Measurements from ENCODE around the gene CDKN2B-AS1. TPM values are rescaled to one million over a fixed set of nuclear protein-coding genes. Genes with fewer than 3 reads are reported as not detected.

Gene CDKN2B-AS1
- total and polyA plus RNA-seq, 2 of the 13 experiments (the other 11 are each of a cell fraction or from before 2014, with no cell fraction given), result 0.64 to 2.3 TPM

- Histone ChIP-seq H3K36me3 (replicated peaks in 1 of 2; ENCODE audit: control insufficient read depth in 1 of 2, insufficient read depth in 2 of 2, low read length in 2 of 2) (no peaks in the 10 kb centered on the region), H3K4me2 (ENCODE audit: low read depth, low read length) (no peak overlapping the region), H3K4me1 (ENCODE audit: insufficient read depth, low read length) (peaks cover 17% of the 10 kb centered on the region), H3K4me3 (replicated peaks in 1 of 3; ENCODE audit: insufficient read depth in 1 of 3, low read depth in 2 of 3, low read length in 3 of 3) (no peak overlapping the region), H2AFZ (ENCODE audit: low read length) (no peak overlapping the region), H4K20me1 (ENCODE audit: insufficient read depth, low read length) (no peaks in the 10 kb centered on the region), H3K27me3 (ENCODE audit: control insufficient read depth in 1 of 2, insufficient read depth in 2 of 2, low read length in 2 of 2) (no peaks in the 10 kb centered on the region), H3K79me2 (ENCODE audit: insufficient read depth, low read length) (no peaks in the 10 kb centered on the region), H3K9me3 (ENCODE audit: low read length) (no peaks in the 10 kb centered on the region), H3K27ac (ENCODE audit: extremely low read length, insufficient read depth, low read length) (no peak overlapping the region), H3K9ac (ENCODE audit: insufficient read depth, low read depth, low read length) (no peak overlapping the region)
- CTCF ChIA-PET (ENCODE audit: low intra/inter-chr PET ratio, low total read pairs), result interaction anchor here (3.5 kb wide), 1 partner anchor 307 kb away, joined by 20 read pairs; no protein-coding TSS in a partner anchor
- 44% methylated on average over 1 of the region's 1 CpG for WGBS (ENCODE audit: low lambda C conversion rate)
- no peak for TF ChIP-seq U2AF2 (IDR thresholded peaks at IDR 0.05; ENCODE audit: low read depth, low read length)
- no peak for TF ChIP-seq HNRNPH1 (optimal IDR thresholded peaks at IDR 0.05; ENCODE audit: low read depth, low read length)
- TF ChIP-seq ATF7 (IDR thresholded peaks at IDR 0.05), result no peak
- no peak for TF ChIP-seq ATF7 (CRISPR knock-in tag; IDR thresholded peaks at IDR 0.05)
- TF ChIP-seq GFI1 (CRISPR knock-in tag; IDR thresholded peaks at IDR 0.05; ENCODE audit: borderline replicate concordance), result no peak
- TF ChIP-seq ZNF446 (CRISPR knock-in tag; IDR thresholded peaks at IDR 0.05), result no peak
- no peak for TF ChIP-seq PHF8 (CRISPR knock-in tag; IDR thresholded peaks at IDR 0.05)
- POLR2A ChIA-PET, result interaction anchor here (0.7 to 1.1 kb wide), 2 partner anchors 111 to 318 kb away, joined by 4 to 5 read pairs; partner anchors contain the start of genes CDKN2B and MTAP
- in situ Hi-C loops (cut with HindIII; ENCODE audit: extremely low pct_ligation_motif_present, low pct_unique_long_range_greater_than_20kb), result no loop called here
- BruUV-seq (replicated peaks), result no TSS peak
- DNase-seq (ENCODE audit: low spot score) (no peak), FAIRE-seq (no peak), ATAC-seq (no peak)
- intact Hi-C loops (cut with micrococcal nuclease; ENCODE audit: unreplicated experiment), result no loop called here
These were observed 125.6 kb downstream of the CDKN2B-AS1 start for GRCh38 chr9:22120159-22120549.

GRCh38 chr9:22120595-22120994 lies 126.0 kb downstream of the CDKN2B-AS1 start:
- BruUV-seq (replicated peaks), result no TSS peak
- no peak overlapping the region for H2AFZ ChIP-seq (ENCODE audit: low read length)
- no peaks in the 10 kb centered on the region for H3K79me2 ChIP-seq (ENCODE audit: insufficient read depth, low read length)
- H4K20me1 ChIP-seq (ENCODE audit: insufficient read depth, low read length), result no peaks in the 10 kb centered on the region
- H3K36me3 ChIP-seq (replicated peaks in 1 of 2; ENCODE audit: control insufficient read depth in 1 of 2, insufficient read depth in 2 of 2, low read length in 2 of 2), result no peaks in the 10 kb centered on the region
- peaks cover 17% of the 10 kb centered on the region for H3K4me1 ChIP-seq (ENCODE audit: insufficient read depth, low read length)
- H3K27ac ChIP-seq (ENCODE audit: extremely low read length, insufficient read depth, low read length), result no peak overlapping the region
- no peak overlapping the region for H3K9ac ChIP-seq (ENCODE audit: insufficient read depth, low read depth, low read length)
- ChIA-PET CTCF (ENCODE audit: low intra/inter-chr PET ratio, low total read pairs) (no interaction called here), POLR2A (interaction anchor here (1.1 kb wide), 1 partner anchor 318 kb away, joined by 5 read pairs; the partner anchor contains the start of gene MTAP)
- WGBS (ENCODE audit: low lambda C conversion rate), result 0% methylated on average over 1 of the region's 1 CpG
- intact Hi-C loops (cut with micrococcal nuclease; ENCODE audit: unreplicated experiment), result no loop called here
- no peaks in the 10 kb centered on the region for H3K27me3 ChIP-seq (ENCODE audit: control insufficient read depth in 1 of 2, insufficient read depth in 2 of 2, low read length in 2 of 2)
- no peak for ATAC-seq
- no peaks in the 10 kb centered on the region for H3K9me3 ChIP-seq (ENCODE audit: low read length)
- H3K4me3 ChIP-seq (replicated peaks in 1 of 3; ENCODE audit: insufficient read depth in 1 of 3, low read depth in 2 of 3, low read length in 3 of 3), result no peak overlapping the region
- no peak overlapping the region for H3K4me2 ChIP-seq (ENCODE audit: low read depth, low read length)
- FAIRE-seq, result no peak
- TF ChIP-seq SIX4 (CRISPR knock-in tag; IDR thresholded peaks at IDR 0.05) (no peak), DNMT3B (CRISPR knock-in tag; conservative IDR thresholded peaks at IDR 0.05) (no peak), ZNF446 (CRISPR knock-in tag; IDR thresholded peaks at IDR 0.05) (no peak), CREB1 (IDR thresholded peaks at IDR 0.05) (peak; percentile 79), CREB1 (CRISPR knock-in tag; IDR thresholded peaks at IDR 0.05) (no peak), ZHX2 (IDR thresholded peaks at IDR 0.05; ENCODE audit: low read depth) (no peak), ZHX2 (CRISPR knock-in tag; IDR thresholded peaks at IDR 0.05; ENCODE audit: borderline replicate concordance) (no peak), HIVEP1 (CRISPR knock-in tag; IDR thresholded peaks at IDR 0.05) (no peak), DR1 (CRISPR knock-in tag; IDR thresholded peaks at IDR 0.05) (no peak), PTBP1 (IDR thresholded peaks at IDR 0.05; ENCODE audit: low read depth, low read length, poor library complexity, severe bottlenecking) (no peak)
- DNase-seq (ENCODE audit: low spot score), result no peak
- in situ Hi-C loops (cut with HindIII; ENCODE audit: extremely low pct_ligation_motif_present, low pct_unique_long_range_greater_than_20kb), result no loop called here

All from HepG2 (cell line).